Epidermal melanocyte (primary cell): ENCODE data around the gene CBX7.

Source experiments
- DNase-seq: peaks from one replicate; pipeline ENCODE4 v3.0.0; 2011; ENCODE audit warnings: low spot score; ENCODE audit not compliant: insufficient read length

Gene CBX7

GRCh38 chr22:39152511-39153219, at the start of gene CBX7:
Gene CBX7, minus strand, starts transcription at chr22:39152680. Its CDS starts 236 bp downstream, at chr22:39152444.
- peak; percentile 91 for DNase-seq

GRCh38 chr22:39197578-39197977, 45.1 kb upstream of the CBX7 start:
- DNase-seq: no peak

- no peak for DNase-seq
These were observed 41.6 kb upstream of the CBX7 start for GRCh38 chr22:39194098-39194497.

- DNase-seq: no peak
These were observed 36.3 kb upstream of the CBX7 start for GRCh38 chr22:39188809-39189208.

GRCh38 chr22:39185601-39186012, 33.1 kb upstream of the CBX7 start:
- DNase-seq: peak; percentile 44

- DNase-seq: no peak
These were observed 32.4 kb upstream of the CBX7 start for GRCh38 chr22:39184586-39185577.

- no peak for DNase-seq
These were observed 31.6 kb upstream of the CBX7 start for GRCh38 chr22:39183991-39184585.

GRCh38 chr22:39182478-39183030, 30.1 kb upstream of the CBX7 start:
- no peak for DNase-seq

- DNase-seq: no peak
These were observed 29.3 kb upstream of the CBX7 start for GRCh38 chr22:39181778-39182177.

- no peak for DNase-seq
These were observed 28.9 kb upstream of the CBX7 start for GRCh38 chr22:39181356-39181755.

GRCh38 chr22:39179841-39180335, 27.4 kb upstream of the CBX7 start:
- DNase-seq: no peak

GRCh38 chr22:39179401-39179827, 26.9 kb upstream of the CBX7 start:
- no peak for DNase-seq

- DNase-seq: no peak
These were observed 26.0 kb upstream of the CBX7 start for GRCh38 chr22:39178206-39179111.

GRCh38 chr22:39177791-39178190, 25.3 kb upstream of the CBX7 start:
- no peak for DNase-seq

GRCh38 chr22:39177456-39177775, 24.9 kb upstream of the CBX7 start:
- no peak for DNase-seq

- DNase-seq: no peak
These were observed 24.4 kb upstream of the CBX7 start for GRCh38 chr22:39176714-39177455.

GRCh38 chr22:39176143-39176713, 23.7 kb upstream of the CBX7 start:
- peak; percentile 60 for DNase-seq

GRCh38 chr22:39175353-39176142, 23.1 kb upstream of the CBX7 start:
- no peak for DNase-seq
